Chondrocyte (in vitro differentiated cells): ENCODE measurements around the gene MTOR. TPM values are rescaled to one million over a fixed set of nuclear protein-coding genes. Genes with fewer than 3 reads are reported as not detected.

ENCODE experiments used
- DNase-seq: peaks from one replicate; pipeline ENCODE4 v3.0.0; 2021; ENCODE audit warnings: mixed read lengths, low spot score
- H3K27ac Mint-ChIP-seq: one replicate; pipeline ENCODE4 v1.8.0; 2021; ENCODE audit warnings: mild to moderate bottlenecking, moderate library complexity, mixed read lengths; ENCODE audit not compliant: unreplicated experiment
- H3K27me3 Mint-ChIP-seq: 2 replicates; pipeline ENCODE4 v1.8.0; 2021; ENCODE audit warnings: low read depth, mixed read lengths
- H3K36me3 Mint-ChIP-seq: 2 replicates; pipeline ENCODE4 v1.8.0; 2021; ENCODE audit warnings: low read depth, mixed read lengths
- H3K4me1 Mint-ChIP-seq: 2 replicates; pipeline ENCODE4 v1.8.0; 2021; ENCODE audit warnings: low read depth, mild to moderate bottlenecking, mixed read lengths
- H3K4me3 Mint-ChIP-seq: one replicate; pipeline ENCODE4 v1.8.0; 2021; ENCODE audit warnings: mild to moderate bottlenecking, moderate library complexity, mixed read lengths; ENCODE audit not compliant: unreplicated experiment
- H3K9me3 Mint-ChIP-seq: 2 replicates; pipeline ENCODE4 v1.8.0; 2021; ENCODE audit warnings: low read depth, mixed read lengths
- CTCF ChIP-seq: fragments of 200-600 bp; sonication (generic); IDR thresholded peaks from 2 replicates; pipeline ENCODE4 v1.5.0; 2021; ENCODE audit warnings: antibody characterized with exemption, mild to moderate bottlenecking, moderate library complexity
- total RNA-seq: library from RNA; stranded (reverse); gene quantifications from 3 replicates; pipeline ENCODE4 v1.2.1, GENCODE V29; 2021

MTOR gene
- total RNA-seq, 1 donor from 2014 or later, result 36.9 TPM

GRCh38 chr1:11245904-11246719 lies 16.2 kb downstream of the MTOR start:
- peaks cover 23% of the 10 kb centered on the region for H3K36me3 Mint-ChIP-seq
- DNase-seq, result no peak
- H3K4me3 Mint-ChIP-seq, result no peak overlapping the region
- no peaks in the 10 kb centered on the region for H3K4me1 Mint-ChIP-seq
- no peak overlapping the region for H3K27ac Mint-ChIP-seq
- no peaks in the 10 kb centered on the region for H3K9me3 Mint-ChIP-seq
- no peak for TF ChIP-seq CTCF
- no peaks in the 10 kb centered on the region for H3K27me3 Mint-ChIP-seq

DNA sequence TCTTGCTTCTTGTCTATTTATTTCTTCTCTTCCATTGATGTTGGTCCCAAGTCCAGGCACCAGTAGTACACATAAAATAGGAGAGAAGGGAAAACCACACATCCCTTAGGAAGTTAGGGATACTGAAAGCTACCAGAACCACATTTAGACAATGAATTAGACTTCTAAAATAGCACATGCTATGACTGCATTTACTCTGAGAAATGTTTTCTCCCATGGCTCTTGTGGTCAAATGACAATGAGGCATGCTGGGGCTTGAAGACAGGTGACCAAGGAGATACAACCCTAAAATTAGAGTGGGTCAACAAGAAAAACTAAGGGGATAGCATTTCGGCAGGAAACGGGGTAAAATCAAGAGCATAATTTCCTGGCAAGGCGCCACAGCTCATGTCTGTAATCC lies 17.1 kb downstream of the MTOR start:
- no peak for DNase-seq
- Mint-ChIP-seq H3K36me3 (peaks cover 18% of the 10 kb centered on the region), H3K27me3 (no peaks in the 10 kb centered on the region), H3K27ac (no peak overlapping the region), H3K9me3 (no peaks in the 10 kb centered on the region), H3K4me1 (no peaks in the 10 kb centered on the region), H3K4me3 (no peak overlapping the region)
- TF ChIP-seq CTCF, result no peak

DNA sequence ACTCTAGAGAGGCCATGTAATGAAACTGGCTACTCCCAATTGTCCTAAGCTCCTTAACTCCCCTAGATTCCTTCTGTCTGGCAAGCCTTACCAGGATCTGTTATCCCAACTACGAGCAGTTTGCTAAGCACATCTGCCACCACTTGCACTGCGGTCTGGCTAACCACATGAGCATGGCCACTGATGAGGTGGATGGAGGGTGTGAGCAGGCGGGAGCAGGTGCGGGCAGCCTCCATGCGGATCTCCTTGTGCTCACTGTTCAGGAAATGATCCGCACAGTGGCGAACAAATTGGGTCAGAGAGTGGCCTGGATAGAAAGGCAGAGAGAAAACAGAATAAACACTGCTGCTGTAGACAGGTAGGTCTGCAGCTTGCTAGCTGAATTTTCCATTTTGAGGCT lies 24.0 kb downstream of the MTOR start:
- DNase-seq, result no peak
- no peaks in the 10 kb centered on the region for H3K27me3 Mint-ChIP-seq
- no peaks in the 10 kb centered on the region for H3K9me3 Mint-ChIP-seq
- H3K27ac Mint-ChIP-seq, result no peak overlapping the region
- no peak overlapping the region for H3K4me3 Mint-ChIP-seq
- no peak for TF ChIP-seq CTCF
- no peaks in the 10 kb centered on the region for H3K4me1 Mint-ChIP-seq
- H3K36me3 Mint-ChIP-seq, result peaks cover 27% of the 10 kb centered on the region

- H3K9me3 Mint-ChIP-seq, result no peaks in the 10 kb centered on the region
- peaks cover 32% of the 10 kb centered on the region for H3K36me3 Mint-ChIP-seq
- H3K27ac Mint-ChIP-seq, result peak overlapping the region; percentile 8
Observed at GRCh38 chr1:11237356-11237755, 25.0 kb downstream of the MTOR start.

DNA sequence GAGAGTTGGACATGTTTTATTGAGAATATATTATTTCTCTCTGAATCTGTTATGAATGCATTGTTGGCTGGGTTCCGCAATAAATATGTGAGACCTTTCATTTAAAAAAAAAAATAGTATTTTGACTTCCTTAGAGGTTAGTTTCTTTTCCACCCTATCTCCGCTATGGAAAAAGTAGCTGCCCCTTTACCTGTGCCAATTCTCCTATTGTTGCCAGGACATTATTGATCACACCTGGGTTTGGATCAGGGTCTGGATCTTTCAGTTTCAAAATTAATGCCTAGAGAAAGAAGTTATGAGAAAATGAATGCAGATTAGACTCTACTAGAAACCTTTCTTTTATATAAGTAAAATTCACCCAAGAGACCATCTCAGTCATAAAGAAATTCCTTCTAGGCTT lies 29.1 kb downstream of the MTOR start:
- no peaks in the 10 kb centered on the region for H3K4me1 Mint-ChIP-seq
- H3K36me3 Mint-ChIP-seq, result peaks cover 49% of the 10 kb centered on the region
- H3K27ac Mint-ChIP-seq, result no peak overlapping the region
- H3K4me3 Mint-ChIP-seq, result no peak overlapping the region
- H3K27me3 Mint-ChIP-seq, result no peaks in the 10 kb centered on the region
- DNase-seq, result no peak
- H3K9me3 Mint-ChIP-seq, result no peaks in the 10 kb centered on the region
- TF ChIP-seq CTCF, result no peak

More at GRCh38 chr1:11237356-11237755, 25.0 kb downstream of the MTOR start:
- Mint-ChIP-seq H3K4me3 (no peak overlapping the region), H3K4me1 (no peaks in the 10 kb centered on the region), H3K27me3 (no peaks in the 10 kb centered on the region)
- TF ChIP-seq CTCF, result no peak
- DNase-seq, result no peak
